Left ventricle myocardium inferior (tissue), 1 donor: ENCODE results near the gene ASTN2. TPM values are rescaled to one million over a fixed set of nuclear protein-coding genes. Genes with fewer than 3 reads are reported as not detected.

Experiments used
- DNase-seq: peaks from one replicate; pipeline ENCODE4 v3.0.0-alpha.2; 2020
- H3K27ac ChIP-seq: fragments of 200-600 bp; replicated peaks from 2 replicates; pipeline ENCODE4 v1.8.0; 2021
- H3K27me3 ChIP-seq: fragments of 200-600 bp; 2 replicates; pipeline ENCODE4 v1.8.0; 2021; ENCODE audit warnings: low read depth
- H3K36me3 ChIP-seq: fragments of 200-600 bp; 2 replicates; pipeline ENCODE4 v1.8.0; 2021
- H3K4me1 ChIP-seq: fragments of 200-600 bp; 2 replicates; pipeline ENCODE4 v1.8.0; 2021
- H3K4me3 ChIP-seq: fragments of 200-600 bp; 2 replicates; pipeline ENCODE4 v1.8.0; 2021; ENCODE audit warnings: mild to moderate bottlenecking, moderate library complexity
- H3K9me3 ChIP-seq: fragments of 200-600 bp; replicated peaks from 2 replicates; pipeline ENCODE4 v1.8.0; 2021
- CTCF ChIP-seq: fragments of 200-600 bp; IDR thresholded peaks from 2 replicates; pipeline ENCODE4 v1.8.0; 2021; ENCODE audit warnings: antibody characterized with exemption, mild to moderate bottlenecking, borderline replicate concordance
- intact Hi-C: fragments of 100-400 bp; cut with micrococcal nuclease; formaldehyde crosslinking; loops from one replicate; pipeline ENCODE4 v1.11.0; 2022
- total RNA-seq: library from RNA; stranded (reverse); fragmentation: NEBNext Ultra II Directional; extraction: Animal tissue kit (Norgen Biotek cat#: 25700); gene quantifications from one replicate; pipeline ENCODE4 v1.2.1, GENCODE V29; 2021
- donor health status: DM: no; HTN: yes; CAD: no; lungs with severe emphysema.

ASTN2 gene
- total RNA-seq, 1 donor from 2014 or later = 6.1 TPM

DNA sequence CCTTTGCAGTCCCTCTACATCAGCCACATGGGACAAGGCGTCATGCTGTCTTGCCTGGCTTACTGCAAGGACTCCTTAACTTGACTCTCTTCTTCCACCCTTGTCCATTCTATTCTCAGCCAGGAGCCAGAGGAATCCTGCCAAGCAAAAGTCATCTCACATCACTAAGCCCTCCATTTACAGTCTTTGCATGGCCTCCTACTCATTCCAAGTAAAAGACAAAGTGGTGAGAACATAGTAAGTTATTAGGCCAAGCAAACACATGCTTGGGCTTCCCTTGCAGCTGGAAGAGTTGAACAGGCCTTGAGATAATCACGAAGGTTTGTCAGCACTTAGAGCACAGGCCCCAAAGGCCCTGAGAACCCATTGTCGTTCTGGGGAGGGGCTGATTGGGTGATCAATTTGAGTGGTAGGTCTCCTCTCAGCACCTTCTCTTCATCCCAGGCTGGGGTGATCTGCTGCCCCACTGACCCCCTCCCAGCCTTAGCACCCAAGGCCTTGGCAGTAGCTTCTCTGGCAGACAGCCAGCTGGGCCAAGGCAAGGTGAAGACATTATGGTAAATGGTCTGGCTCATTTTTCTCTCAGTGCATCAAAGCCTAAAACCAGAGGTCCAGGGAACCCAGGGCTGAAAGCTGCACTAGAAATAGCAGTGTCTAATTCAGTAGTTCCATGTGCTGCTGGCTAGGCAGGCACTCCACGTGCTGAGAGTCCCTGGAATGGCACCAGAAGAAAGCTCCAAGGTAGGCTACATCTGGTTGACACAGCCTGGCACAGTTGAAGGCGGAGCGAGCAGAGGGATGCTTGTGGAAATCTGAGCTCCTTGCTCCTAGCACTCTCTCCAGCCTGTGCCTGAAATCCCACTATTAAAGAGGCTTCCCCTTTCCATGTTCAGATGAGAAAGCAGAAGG is 121.4 kb downstream of the ASTN2 start:
- Histone ChIP-seq H3K27ac (no peak overlapping the region), H3K4me3 (no peak overlapping the region), H3K9me3 (no peaks in the 10 kb centered on the region), H3K27me3 (no peaks in the 10 kb centered on the region), H3K4me1 (no peaks in the 10 kb centered on the region), H3K36me3 (no peaks in the 10 kb centered on the region)
- intact Hi-C loops = no loop called here
- no peak for DNase-seq
- no peak for TF ChIP-seq CTCF

- Histone ChIP-seq H3K9me3 (no peaks in the 10 kb centered on the region), H3K36me3 (no peaks in the 10 kb centered on the region), H3K27ac (no peak overlapping the region), H3K27me3 (no peaks in the 10 kb centered on the region), H3K4me3 (no peak overlapping the region), H3K4me1 (no peaks in the 10 kb centered on the region)
- intact Hi-C loops = no loop called here
- no peak for TF ChIP-seq CTCF
- DNase-seq = no peak
Measured at GRCh38 chr9:117290856-117291622, 123.8 kb downstream of the ASTN2 start.

- Histone ChIP-seq H3K27me3 (no peaks in the 10 kb centered on the region), H3K36me3 (no peaks in the 10 kb centered on the region), H3K4me1 (no peaks in the 10 kb centered on the region), H3K27ac (no peak overlapping the region), H3K9me3 (no peaks in the 10 kb centered on the region), H3K4me3 (no peak overlapping the region)
- intact Hi-C loops = no loop called here
- DNase-seq = no peak
- TF ChIP-seq CTCF = no peak
Measured at GRCh38 chr9:117290306-117290840, 124.5 kb downstream of the ASTN2 start.

DNA sequence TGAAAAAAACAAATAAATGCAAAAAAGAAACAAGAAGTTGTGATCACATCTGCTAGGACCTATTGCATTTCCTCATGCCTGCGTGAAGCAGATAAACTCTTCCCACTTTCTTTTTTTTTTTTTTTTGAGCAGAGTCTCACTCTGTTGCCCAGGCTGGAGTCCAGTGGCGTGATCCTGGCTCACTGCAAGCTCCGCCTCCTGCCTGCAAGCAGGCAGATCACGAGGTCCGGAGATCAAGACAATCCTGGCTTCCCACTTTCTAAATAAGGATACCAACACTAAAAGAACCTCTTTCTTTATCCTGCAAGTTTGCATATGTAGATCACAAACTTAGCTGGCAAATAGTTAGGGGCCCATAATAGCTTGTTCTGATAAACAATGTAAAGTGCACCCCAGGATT is 128.6 kb downstream of the ASTN2 start:
- H3K4me3 ChIP-seq = no peak overlapping the region
- H3K27me3 ChIP-seq = no peaks in the 10 kb centered on the region
- intact Hi-C loops = no loop called here
- DNase-seq = no peak
- no peak for TF ChIP-seq CTCF
- H3K4me1 ChIP-seq = no peaks in the 10 kb centered on the region
- H3K9me3 ChIP-seq = no peaks in the 10 kb centered on the region
- no peaks in the 10 kb centered on the region for H3K36me3 ChIP-seq
- H3K27ac ChIP-seq = no peak overlapping the region

- no peak for DNase-seq
- Histone ChIP-seq H3K27ac (no peak overlapping the region), H3K36me3 (no peaks in the 10 kb centered on the region), H3K9me3 (no peaks in the 10 kb centered on the region), H3K4me1 (no peaks in the 10 kb centered on the region), H3K4me3 (no peak overlapping the region), H3K27me3 (no peaks in the 10 kb centered on the region)
- TF ChIP-seq CTCF = no peak
- intact Hi-C loops = no loop called here
Measured at GRCh38 chr9:117284414-117284813, 130.4 kb downstream of the ASTN2 start.
